Activated naive CD4-positive, alpha-beta T cell treated with anti-CD3 and anti-CD28 coated beads for 36 hours (primary cell): ENCODE measurements around the gene MRPL54. TPM values are rescaled to one million over a fixed set of nuclear protein-coding genes. Genes with fewer than 3 reads are reported as not detected.

ENCODE experiments used
- CTCF ChIA-PET: fragments of 350-600 bp; sonication (Branson Sonifier 250); formaldehyde crosslinking; loops from one replicate; lab custom pipeline; 2021; ENCODE audit warnings: antibody characterized with exemption; lab: Charles Lee
- DNase-seq: peaks from one replicate; pipeline ENCODE4 v3.0.0-alpha.2; 2020
- H3K27ac Mint-ChIP-seq: one replicate; pipeline ENCODE4 v1.8.0; 2021; ENCODE audit warnings: mild to moderate bottlenecking, mixed read lengths
- H3K27me3 Mint-ChIP-seq: one replicate; pipeline ENCODE4 v1.8.0; 2021; ENCODE audit warnings: low read depth, mixed read lengths
- H3K36me3 Mint-ChIP-seq: one replicate; pipeline ENCODE4 v1.8.0; 2021; ENCODE audit warnings: low read depth, mixed read lengths
- H3K4me1 Mint-ChIP-seq: one replicate; pipeline ENCODE4 v1.8.0; 2021; ENCODE audit warnings: low read depth, mixed read lengths
- H3K4me3 Mint-ChIP-seq: one replicate; pipeline ENCODE4 v1.8.0; 2021; ENCODE audit warnings: mild to moderate bottlenecking, moderate library complexity, mixed read lengths
- H3K9me3 Mint-ChIP-seq: one replicate; pipeline ENCODE4 v1.8.0; 2021; ENCODE audit warnings: mixed read lengths
- intact Hi-C: fragments of 100-400 bp; cut with micrococcal nuclease; formaldehyde crosslinking; loops from one replicate; pipeline ENCODE4 v1.15.1; 2023
- total RNA-seq, 2 experiments: library from RNA; stranded (reverse); gene quantifications; one replicate each; pipeline ENCODE4 v1.2.3, GENCODE V29; 2021

Gene MRPL54
- 10 to 100 TPM; 71.4 to 77.0 TPM for total RNA-seq

DNA sequence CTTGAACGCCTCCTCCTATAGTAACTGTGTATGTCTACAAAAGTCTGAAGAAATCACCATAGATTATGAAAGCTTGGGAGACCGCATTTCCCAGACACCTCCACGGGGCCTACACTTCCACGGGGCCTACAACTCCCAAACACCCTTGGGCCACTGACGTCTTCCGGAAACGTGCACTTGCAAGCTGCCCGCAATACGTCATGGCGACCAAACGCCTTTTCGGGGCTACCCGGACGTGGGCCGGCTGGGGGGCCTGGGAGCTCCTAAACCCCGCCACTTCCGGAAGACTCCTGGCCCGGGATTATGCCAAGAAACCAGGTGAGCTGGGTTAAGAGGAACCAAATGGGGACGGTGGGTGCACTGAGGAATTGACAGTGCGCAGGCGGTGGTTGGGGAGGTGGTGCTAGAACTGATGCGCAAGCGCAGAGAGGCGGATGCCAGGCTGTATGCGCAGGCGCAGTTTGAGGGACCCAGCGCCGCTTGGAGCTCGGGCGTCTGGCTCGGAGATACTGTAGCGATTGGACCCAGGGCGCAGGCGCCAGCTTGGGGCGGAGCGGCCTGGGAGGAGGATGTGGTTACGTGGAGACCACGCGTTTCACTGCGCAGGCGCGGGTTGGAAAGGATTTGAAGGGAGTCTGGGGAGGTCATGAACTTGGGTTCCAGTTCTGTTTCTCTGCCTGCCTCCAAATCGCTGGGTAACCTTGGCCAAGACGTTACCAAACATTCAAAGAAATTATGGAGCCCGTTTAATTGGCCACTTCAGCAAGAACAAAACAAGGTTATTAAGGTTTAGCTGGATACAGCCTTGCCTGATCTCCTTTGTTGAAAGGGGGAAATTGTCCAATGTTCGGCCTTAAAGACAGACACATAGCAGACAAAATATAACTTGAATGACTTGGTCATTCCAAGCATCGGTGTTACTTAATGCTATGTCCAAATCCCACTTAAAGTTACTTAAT, at the start of gene MRPL54:
TSS of gene MRPL54 (plus strand) at position 182 of the 959 bp plus-strand sequence. CDS start at position 201, 19 bp downstream.
- CTCF ChIA-PET: interaction anchor here (0.5 to 2.4 kb wide), 14 partner anchors 8 to 376 kb away, joined by 3 to 15 read pairs (median 3); no protein-coding TSS in a partner anchor
- H3K4me1 Mint-ChIP-seq: peaks cover 41% of the 10 kb centered on the region
- intact Hi-C loops: loop anchor here (1.0 to 5.0 kb wide), 15 partner anchors 42 to 1155 kb away; partner anchors contain the start of genes ANKRD24, CACTIN, CHAF1A and DAPK3
- peaks cover 15% of the 10 kb centered on the region for H3K36me3 Mint-ChIP-seq
- no peaks in the 10 kb centered on the region for H3K9me3 Mint-ChIP-seq
- peak within 1 kb of the TSS; percentile 99 for H3K4me3 Mint-ChIP-seq
- H3K27ac Mint-ChIP-seq: peak within 1 kb of the TSS; percentile 98
- H3K27me3 Mint-ChIP-seq: no peaks in the 10 kb centered on the region
- peak; percentile 99 for DNase-seq

DNA sequence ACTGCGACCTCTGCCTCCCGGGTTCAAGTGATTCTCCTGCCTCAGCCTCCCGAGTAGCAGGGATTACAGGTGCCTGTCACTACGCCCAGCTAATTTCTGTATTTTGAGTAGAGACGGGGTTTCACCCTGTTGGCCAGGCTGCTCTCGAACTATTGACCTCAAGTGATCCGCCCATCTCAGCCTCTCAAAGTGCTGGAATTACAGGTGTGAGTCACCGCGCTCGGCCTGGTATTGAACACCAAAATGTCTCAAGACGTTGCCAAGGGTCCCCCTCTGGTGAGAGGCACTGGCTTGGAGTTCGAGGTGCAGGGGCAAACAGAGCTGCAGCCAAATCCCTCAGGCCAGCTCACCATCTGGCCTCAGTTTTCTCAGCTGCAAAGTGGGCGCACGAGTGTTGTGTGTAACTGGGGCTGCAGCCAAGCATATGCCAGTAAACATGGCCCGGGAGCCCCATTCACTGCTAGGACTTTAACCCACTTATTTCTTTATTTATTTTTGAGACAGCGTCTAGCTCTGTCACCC, 46.3 kb upstream of the MRPL54 start:
- no peaks in the 10 kb centered on the region for H3K36me3 Mint-ChIP-seq
- intact Hi-C loops: no loop called here
- H3K4me1 Mint-ChIP-seq: no peaks in the 10 kb centered on the region
- peaks cover 4% of the 10 kb centered on the region for H3K27me3 Mint-ChIP-seq
- H3K9me3 Mint-ChIP-seq: no peaks in the 10 kb centered on the region
- no peak overlapping the region for H3K27ac Mint-ChIP-seq
- DNase-seq: no peak
- no peak overlapping the region for H3K4me3 Mint-ChIP-seq
- CTCF ChIA-PET: interaction anchor here (0.6 kb wide), 1 partner anchor 124 kb away, joined by 4 read pairs; no protein-coding TSS in a partner anchor

DNA sequence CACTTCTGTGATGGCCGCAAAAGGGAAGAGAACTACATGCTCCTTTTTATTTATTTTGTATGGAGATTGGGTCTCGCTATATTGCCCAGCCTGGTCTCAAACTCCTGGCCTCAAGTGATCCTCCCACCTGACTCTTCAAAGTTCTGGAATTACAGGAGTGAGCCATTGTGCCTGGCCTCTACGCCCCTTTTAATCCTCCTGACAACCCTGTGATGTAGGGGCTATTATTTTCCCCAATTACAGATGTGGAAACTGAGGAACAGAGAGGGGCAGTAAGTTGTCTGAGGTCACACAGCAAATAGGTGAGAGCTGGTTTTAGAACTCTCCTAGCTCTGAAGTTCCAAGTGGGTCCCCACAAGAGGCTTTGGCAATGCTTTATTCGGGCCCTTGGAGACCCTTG, 42.6 kb upstream of the MRPL54 start:
- Mint-ChIP-seq H3K4me1 (peaks cover 7% of the 10 kb centered on the region), H3K27ac (no peak overlapping the region), H3K36me3 (no peaks in the 10 kb centered on the region), H3K27me3 (peaks cover 9% of the 10 kb centered on the region), H3K4me3 (no peak overlapping the region), H3K9me3 (no peaks in the 10 kb centered on the region)
- intact Hi-C loops: loop anchor here (2.0 kb wide), 1 partner anchor 43 kb away; the partner anchor contains the start of gene MRPL54
- no peak for DNase-seq
- CTCF ChIA-PET: interaction anchor here (0.7 to 1.2 kb wide), 4 partner anchors 27 to 171 kb away, joined by 3 read pairs; no protein-coding TSS in a partner anchor

DNA sequence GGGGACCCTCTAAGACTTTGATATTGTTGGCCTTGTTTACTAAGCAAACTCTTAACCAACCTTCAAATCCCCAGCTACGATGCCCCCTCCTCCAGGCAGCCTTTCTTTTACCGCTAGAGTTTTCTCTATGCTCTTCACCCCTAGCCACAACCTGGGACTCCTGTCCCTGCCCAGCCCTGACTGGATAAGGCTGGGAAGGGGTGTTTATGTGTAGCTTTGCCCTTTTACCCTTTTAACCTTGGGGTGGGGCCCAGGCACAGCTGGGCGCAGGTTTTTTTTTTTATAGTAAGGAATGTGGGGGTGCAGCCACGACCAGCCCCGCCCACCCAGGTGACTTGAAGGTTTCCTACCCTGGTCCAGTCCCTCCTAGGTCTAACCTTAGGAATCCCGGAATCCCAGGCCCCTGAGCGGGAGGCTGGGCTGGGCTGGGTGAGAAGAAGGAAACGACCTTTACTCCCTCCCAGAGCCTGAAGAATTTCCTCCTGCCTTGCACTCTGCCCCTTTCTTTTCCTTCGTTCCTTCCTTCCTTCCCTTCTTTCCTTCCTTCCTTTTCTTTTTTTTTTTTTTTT, 42.0 kb upstream of the MRPL54 start:
- Mint-ChIP-seq H3K4me1 (peaks cover 7% of the 10 kb centered on the region), H3K27me3 (peaks cover 9% of the 10 kb centered on the region), H3K9me3 (no peaks in the 10 kb centered on the region), H3K36me3 (no peaks in the 10 kb centered on the region), H3K27ac (no peak overlapping the region), H3K4me3 (no peak overlapping the region)
- CTCF ChIA-PET: interaction anchor here (0.6 to 1.2 kb wide), 4 partner anchors 8 to 170 kb away, joined by 3 to 4 read pairs (median 3); no protein-coding TSS in a partner anchor
- DNase-seq: no peak
- intact Hi-C loops: loop anchor here (2.0 kb wide), 1 partner anchor 42 kb away; the partner anchor contains the start of gene MRPL54

DNA sequence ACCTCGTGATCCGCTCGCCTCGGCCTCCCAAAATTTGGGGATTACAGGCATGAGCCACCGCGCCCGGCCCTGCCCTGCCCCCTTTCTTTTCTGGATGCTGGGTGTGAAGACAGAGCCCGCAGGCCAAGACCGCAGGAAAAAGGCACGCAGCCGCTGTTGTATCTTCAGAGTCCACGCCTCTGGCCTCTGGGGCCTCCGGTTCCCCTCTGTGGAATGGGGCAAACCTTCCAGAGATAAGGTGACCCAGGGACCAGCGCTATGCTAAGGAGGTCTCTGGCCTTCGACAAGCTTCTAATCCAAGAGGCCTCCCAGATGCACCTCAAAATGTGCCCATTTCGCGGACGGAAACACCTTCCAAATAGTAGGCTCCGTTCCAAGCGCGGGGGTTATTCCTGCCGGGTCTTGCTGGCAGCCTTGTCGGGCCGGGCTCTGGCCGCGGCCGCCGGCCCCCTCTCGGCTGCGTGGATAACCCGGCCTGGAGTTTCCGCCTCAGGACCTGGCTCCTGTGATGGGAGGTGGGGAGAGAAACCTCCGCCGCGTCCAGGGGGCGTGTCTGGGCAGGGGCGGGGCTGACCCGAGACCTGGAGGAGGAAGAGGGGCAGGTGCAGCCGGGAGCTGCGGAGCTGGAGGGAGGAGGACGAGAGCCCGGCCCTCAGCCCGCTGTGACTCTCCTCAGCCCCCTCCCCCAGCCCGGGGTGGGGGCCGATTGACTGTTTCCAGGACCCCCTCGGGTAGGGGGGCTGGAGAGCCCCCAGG, 41.2 kb upstream of the MRPL54 start:
- Mint-ChIP-seq H3K4me3 (peak overlapping the region; percentile 54), H3K9me3 (no peaks in the 10 kb centered on the region), H3K27ac (no peak overlapping the region), H3K27me3 (peaks cover 9% of the 10 kb centered on the region), H3K36me3 (no peaks in the 10 kb centered on the region), H3K4me1 (peaks cover 7% of the 10 kb centered on the region)
- CTCF ChIA-PET: interaction anchor here (0.6 kb wide), 3 partner anchors 9 to 269 kb away, joined by 3 to 4 read pairs (median 3); no protein-coding TSS in a partner anchor
- peak; percentile 91 for DNase-seq
- intact Hi-C loops: loop anchor here (2.0 kb wide), 1 partner anchor 41 kb away; the partner anchor contains the start of gene MRPL54

DNA sequence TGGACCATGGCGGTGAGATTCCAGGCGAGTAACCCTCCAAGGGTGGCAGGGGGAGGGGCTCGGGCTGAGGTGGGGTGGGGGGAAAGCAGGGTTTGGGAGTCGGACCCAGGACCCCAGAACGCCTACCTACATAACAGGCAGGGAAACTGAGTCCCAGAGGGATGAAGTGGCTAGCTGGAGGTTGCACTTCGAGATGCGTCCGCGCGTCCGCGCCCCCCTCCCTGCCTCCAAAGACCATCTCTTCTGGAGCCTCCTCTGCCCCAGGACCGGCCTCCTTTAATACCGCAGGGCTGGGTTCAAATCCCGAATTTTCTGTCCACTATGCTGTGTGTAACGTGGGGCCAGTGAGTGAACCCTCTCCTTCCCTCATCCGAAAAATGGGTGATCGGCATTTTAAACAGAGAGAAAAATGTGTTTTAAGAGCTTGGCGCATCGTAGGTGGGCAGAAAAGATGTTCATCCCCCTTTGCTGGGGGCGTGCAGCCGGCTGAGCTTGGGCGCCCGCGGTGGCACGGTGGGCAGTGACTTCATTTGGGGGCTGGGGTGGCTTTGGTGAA, 40.5 kb upstream of the MRPL54 start:
- Mint-ChIP-seq H3K27me3 (peaks cover 9% of the 10 kb centered on the region), H3K4me3 (peak overlapping the region; percentile 20), H3K9me3 (no peaks in the 10 kb centered on the region), H3K27ac (no peak overlapping the region), H3K36me3 (no peaks in the 10 kb centered on the region), H3K4me1 (peaks cover 7% of the 10 kb centered on the region)
- intact Hi-C loops: loop anchor here (2.0 kb wide), 1 partner anchor 41 kb away; the partner anchor contains the start of gene MRPL54
- DNase-seq: no peak
- CTCF ChIA-PET: no interaction called here

DNA sequence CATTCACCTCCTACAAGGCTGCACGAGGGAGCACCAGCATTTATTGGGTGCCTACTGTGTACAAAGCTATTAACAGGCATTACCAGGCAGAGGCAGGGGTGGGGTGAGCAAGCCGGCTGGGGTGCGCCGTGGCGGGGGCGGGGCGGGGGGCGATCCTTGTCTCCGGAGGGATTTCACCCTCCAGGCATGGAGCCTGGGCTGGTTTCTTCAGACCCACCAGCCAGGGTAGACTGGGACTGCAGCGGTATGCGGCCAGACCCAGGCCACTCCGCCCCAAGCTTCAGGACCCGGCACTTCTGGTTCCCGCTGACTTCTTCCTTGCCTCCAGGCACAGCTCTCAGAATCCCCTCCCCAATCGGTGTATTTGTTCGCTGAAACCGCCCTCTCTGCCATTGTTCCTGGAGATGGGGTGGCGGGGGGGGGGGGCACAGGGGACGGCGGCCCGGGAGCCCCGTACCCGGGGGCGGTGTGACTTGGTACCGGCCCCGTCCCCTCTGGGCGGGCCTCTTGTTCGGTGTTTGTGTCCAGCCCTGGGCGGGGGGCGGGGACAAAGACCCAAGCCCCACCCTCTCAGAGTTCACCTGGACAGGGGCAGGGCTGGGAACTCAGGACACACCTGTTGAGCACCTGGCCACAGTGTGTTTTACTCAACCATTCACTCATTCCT, 39.9 kb upstream of the MRPL54 start:
- no peaks in the 10 kb centered on the region for H3K9me3 Mint-ChIP-seq
- intact Hi-C loops: no loop called here
- peaks cover 7% of the 10 kb centered on the region for H3K4me1 Mint-ChIP-seq
- H3K36me3 Mint-ChIP-seq: no peaks in the 10 kb centered on the region
- DNase-seq: no peak
- H3K27ac Mint-ChIP-seq: no peak overlapping the region
- CTCF ChIA-PET: no interaction called here
- peaks cover 9% of the 10 kb centered on the region for H3K27me3 Mint-ChIP-seq
- H3K4me3 Mint-ChIP-seq: peak overlapping the region; percentile 20

DNA sequence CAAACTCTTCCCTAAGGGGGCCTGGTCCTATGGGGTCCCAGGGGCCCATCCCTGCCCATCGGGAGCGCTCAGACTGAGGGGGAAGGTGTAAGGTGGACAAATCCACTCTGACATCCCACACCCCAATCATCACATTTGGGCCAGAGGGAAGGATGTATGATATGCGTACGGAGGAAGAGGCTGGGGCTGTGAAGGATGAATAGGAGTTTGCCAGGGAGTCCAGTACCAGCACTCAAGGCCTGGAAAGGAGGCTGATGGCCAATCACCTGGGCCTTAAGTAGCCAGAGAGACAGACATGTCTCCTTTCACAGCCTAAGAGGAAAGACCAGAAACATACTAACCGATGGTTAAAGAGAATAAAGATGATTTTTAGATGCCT, 39.4 kb upstream of the MRPL54 start:
- Mint-ChIP-seq H3K27ac (no peak overlapping the region), H3K4me3 (no peak overlapping the region), H3K27me3 (peaks cover 9% of the 10 kb centered on the region), H3K36me3 (no peaks in the 10 kb centered on the region), H3K9me3 (no peaks in the 10 kb centered on the region), H3K4me1 (peaks cover 7% of the 10 kb centered on the region)
- intact Hi-C loops: no loop called here
- CTCF ChIA-PET: interaction anchor here (0.7 kb wide), 1 partner anchor 57 kb away, joined by 3 read pairs; no protein-coding TSS in a partner anchor
- no peak for DNase-seq

DNA sequence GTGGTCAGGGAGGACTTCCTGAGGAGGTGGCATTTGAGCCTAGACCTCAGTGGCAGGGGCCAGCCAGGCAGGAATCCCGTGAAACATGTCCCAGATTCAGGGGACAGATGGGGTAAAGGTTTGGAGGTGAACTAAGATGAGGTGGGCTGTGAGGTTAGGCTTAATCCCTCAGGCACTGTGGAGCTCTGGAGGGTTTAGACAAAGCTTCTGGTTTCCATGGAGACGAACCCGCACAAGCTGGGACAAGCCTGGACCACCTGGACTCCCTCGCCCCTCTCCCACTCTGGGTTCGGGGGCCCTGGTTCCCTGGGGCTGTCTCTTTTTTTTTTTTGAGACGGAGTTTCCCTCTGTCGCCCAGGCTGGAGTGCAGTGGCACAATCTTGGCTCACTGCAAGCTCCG, 38.6 kb upstream of the MRPL54 start:
- DNase-seq: no peak
- Mint-ChIP-seq H3K27ac (no peak overlapping the region), H3K4me1 (peaks cover 7% of the 10 kb centered on the region), H3K9me3 (no peaks in the 10 kb centered on the region), H3K4me3 (no peak overlapping the region), H3K36me3 (no peaks in the 10 kb centered on the region), H3K27me3 (peaks cover 9% of the 10 kb centered on the region)
- intact Hi-C loops: no loop called here
- CTCF ChIA-PET: interaction anchor here (0.7 kb wide), 1 partner anchor 58 kb away, joined by 3 read pairs; no protein-coding TSS in a partner anchor

DNA sequence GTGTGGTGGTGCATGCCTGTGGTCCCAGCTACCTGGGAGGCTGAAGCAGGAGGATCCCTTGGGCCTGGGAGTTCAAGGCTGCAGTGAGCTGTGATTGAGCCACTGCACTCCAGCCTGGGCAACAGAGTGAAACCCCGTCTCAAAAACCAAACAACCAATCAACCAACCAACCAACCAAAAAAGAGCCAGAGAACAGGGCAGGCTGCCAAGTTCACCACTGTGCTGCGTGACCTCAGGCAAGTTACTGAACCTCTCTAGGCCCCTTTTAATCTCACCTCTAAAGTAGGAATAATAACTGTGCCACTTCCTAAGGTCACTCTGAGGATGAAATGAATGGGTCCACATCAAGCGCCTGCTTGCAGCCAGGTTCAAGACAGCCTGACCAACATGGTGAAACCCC, 37.4 kb upstream of the MRPL54 start:
- Mint-ChIP-seq H3K36me3 (no peaks in the 10 kb centered on the region), H3K27me3 (peaks cover 6% of the 10 kb centered on the region)
- CTCF ChIA-PET: interaction anchor here (0.7 kb wide), 1 partner anchor 283 kb away, joined by 3 read pairs; no protein-coding TSS in a partner anchor

More for the DNA sequence above, 37.4 kb upstream of the MRPL54 start:
- intact Hi-C loops: no loop called here
- no peak for DNase-seq
- H3K27ac Mint-ChIP-seq: no peak overlapping the region
- peaks cover 7% of the 10 kb centered on the region for H3K4me1 Mint-ChIP-seq
- H3K4me3 Mint-ChIP-seq: no peak overlapping the region
- H3K9me3 Mint-ChIP-seq: no peaks in the 10 kb centered on the region
